Measurements from ENCODE around the gene AHCYL2.

- TF ChIP-seq, protein P1, sequence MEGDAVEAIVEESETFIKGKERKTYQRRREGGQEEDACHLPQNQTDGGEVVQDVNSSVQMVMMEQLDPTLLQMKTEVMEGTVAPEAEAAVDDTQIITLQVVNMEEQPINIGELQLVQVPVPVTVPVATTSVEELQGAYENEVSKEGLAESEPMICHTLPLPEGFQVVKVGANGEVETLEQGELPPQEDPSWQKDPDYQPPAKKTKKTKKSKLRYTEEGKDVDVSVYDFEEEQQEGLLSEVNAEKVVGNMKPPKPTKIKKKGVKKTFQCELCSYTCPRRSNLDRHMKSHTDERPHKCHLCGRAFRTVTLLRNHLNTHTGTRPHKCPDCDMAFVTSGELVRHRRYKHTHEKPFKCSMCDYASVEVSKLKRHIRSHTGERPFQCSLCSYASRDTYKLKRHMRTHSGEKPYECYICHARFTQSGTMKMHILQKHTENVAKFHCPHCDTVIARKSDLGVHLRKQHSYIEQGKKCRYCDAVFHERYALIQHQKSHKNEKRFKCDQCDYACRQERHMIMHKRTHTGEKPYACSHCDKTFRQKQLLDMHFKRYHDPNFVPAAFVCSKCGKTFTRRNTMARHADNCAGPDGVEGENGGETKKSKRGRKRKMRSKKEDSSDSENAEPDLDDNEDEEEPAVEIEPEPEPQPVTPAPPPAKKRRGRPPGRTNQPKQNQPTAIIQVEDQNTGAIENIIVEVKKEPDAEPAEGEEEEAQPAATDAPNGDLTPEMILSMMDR (conservative IDR thresholded peaks at IDR 0.05; ENCODE audit: low read depth in 2 of 2), result no peak
- no peak for TF ChIP-seq EZH2 (IDR thresholded peaks at IDR 0.05; ENCODE audit: low read depth, unreplicated experiment)
Observed at GRCh38 chr7:129466796-129467195, 242.0 kb downstream of the AHCYL2 start.

All from GM23338 (cell line).